NOMO-1 treated with dmso at 0.1 percent for 144 hours (cell line): ENCODE measurements around the gene EFCAB6.

Experiments used
- DNase-seq: peaks from one replicate; lab custom pipeline; 2025; ENCODE audit not compliant: unreplicated experiment; lab: John Stamatoyannopoulos, UW

The EFCAB6 gene

GRCh38 chr22:43830931-43831560 lies 18.9 kb upstream of the EFCAB6 start:
- DNase-seq: no peak

GRCh38 chr22:43829904-43830851 lies 18.1 kb upstream of the EFCAB6 start:
- no peak for DNase-seq

DNA sequence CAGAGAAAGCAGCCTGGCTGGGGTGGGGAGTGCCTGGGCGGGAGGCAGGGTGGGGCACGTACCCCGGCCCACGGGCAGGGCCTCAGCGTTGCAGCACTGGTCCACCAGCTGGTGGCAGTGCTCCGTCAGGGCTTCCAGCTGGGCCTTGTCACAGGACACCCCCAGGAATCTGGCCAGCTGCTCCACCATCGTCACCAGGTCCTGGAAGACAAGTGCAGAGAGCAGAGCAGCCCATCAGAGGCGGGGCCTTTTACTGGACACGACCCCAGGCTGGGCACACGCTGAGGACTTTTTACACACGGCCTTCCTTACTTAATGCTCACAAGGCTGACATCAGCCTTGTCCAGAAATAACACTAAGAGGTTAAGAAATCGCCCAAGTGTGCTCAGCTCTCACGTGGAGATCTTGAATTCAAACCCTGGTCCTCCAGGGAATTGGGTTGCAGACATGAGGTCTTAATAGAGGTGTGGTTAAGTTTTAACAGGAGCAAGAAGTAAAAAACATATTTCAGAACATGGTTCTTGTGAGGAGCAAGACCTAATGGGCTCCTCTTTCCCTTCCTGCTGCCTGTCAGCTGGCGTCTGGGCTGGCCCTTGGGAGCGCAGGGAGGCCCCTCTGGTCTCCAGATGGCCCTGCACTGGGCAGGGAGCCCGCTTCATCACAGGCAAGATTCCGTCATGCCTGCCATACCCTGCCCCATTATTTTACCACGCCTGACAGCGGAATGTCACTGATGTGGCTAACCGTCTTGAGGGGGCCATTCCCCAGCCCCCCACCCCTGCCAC lies 17.1 kb upstream of the EFCAB6 start:
- no peak for DNase-seq

DNA sequence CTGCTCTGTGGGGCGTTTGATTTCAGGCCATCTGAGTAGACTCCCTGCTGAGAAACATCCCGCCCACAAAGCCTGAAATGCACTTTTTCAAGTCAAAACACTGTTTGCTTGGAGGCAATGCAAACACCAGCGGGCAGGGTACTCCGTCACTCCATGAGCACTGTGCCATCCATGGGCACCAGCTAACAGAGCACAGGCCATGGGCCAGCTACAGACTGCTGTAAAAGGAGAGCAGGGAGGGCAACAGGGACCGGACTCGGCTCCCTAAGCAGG lies 16.6 kb upstream of the EFCAB6 start:
- no peak for DNase-seq

- DNase-seq: no peak
Measured at GRCh38 chr22:43827926-43828724, 16.0 kb upstream of the EFCAB6 start.

DNA sequence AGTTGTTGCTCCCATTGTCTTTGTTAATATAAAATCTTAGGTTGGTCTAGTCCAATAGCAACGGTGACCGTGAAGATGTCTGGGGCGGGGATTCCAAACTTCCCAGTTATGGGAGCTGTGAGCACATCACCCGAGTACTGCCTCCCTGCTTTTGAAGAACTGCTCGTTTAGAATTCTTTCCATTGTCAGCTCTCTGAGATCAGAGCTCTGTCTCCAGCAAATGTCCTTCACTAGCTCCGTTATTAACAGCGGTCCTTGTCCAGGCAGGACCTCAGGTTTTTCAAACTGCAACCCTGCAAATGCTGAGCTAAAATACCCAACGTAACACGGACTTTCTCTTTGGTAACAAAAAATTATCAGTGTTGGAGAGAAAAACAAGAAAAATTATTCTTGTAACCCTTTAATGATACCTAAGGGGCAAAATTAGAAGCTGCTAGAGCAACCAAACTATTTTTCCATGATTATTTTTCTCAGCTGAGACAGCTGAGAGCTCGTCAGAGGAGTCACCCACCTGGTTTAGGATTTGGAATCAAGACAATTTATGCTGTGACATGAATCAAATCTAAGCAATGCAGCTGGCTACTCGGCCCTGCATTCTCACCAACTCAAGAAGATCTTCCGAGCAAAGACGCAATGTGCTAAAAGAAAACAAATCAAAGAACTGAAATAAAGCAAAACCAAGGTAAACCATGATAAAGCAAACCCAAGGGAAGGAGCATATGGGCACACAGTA lies 15.1 kb upstream of the EFCAB6 start:
- DNase-seq: no peak

GRCh38 chr22:43826142-43827002 lies 14.3 kb upstream of the EFCAB6 start:
- DNase-seq: no peak

- DNase-seq: no peak
Measured at GRCh38 chr22:43825651-43826050, 13.5 kb upstream of the EFCAB6 start.

DNA sequence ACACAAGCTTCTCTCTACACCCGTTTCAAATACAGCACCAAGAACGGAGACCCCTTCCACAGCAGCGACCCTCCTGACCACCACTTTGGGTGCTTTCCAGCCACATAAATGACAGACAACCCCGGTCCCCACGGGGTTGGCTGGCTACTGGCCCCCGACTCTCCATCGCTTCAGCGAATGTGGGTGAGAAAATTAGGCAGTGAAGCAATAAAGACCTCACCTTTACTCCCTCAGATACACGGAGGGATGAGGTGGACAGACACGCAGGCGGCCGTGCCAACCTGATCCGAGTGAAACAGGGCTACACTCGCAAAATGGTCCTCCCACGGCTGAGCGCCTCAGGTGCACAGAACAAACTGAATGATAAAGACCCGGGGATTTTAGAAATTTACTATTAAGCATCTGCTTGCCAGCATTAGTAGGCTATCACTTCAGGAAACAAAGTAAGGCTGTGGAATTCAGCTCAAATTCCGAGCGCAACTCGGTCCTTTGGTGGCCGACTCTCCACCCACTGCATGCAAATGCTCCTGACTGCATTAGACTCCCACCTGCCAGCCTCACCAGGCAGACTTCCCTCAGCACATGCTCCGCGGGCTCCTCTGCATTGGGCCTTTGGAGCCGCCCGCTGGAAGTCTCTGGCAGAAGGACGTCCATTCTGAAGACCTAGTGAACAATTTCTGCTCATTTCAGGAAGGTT lies 12.8 kb upstream of the EFCAB6 start:
- no peak for DNase-seq

- DNase-seq: no peak
Measured at GRCh38 chr22:43823911-43824665, 12.0 kb upstream of the EFCAB6 start.

DNA sequence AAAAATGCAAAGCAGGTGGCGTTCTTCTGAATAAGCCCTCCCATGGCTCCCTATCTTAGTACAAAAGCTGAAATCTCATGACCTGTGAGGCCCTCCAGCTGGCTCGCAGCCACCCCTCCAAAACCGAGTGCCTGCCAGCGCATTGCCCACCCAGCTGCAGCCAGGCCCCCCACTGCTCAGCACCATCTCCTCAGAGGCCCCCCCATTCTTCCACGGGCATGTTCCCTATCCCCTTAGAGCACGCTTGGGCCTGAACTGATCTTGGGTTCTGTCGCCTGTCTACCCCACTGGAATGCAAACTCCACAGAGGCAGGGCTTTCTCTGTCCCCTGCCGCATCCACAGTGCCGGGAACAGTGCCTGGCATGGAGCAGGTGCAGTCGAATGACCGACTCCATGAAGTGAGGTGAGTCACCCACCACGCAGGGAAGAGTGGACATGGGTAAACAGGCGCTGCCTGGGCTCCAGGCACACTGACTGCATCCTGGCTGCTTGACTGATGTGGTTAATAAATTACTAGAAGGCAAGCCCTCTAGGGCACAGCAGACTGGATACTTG lies 11.3 kb upstream of the EFCAB6 start:
- no peak for DNase-seq

GRCh38 chr22:43821606-43822425 lies 9.7 kb upstream of the EFCAB6 start:
- DNase-seq: no peak

DNA sequence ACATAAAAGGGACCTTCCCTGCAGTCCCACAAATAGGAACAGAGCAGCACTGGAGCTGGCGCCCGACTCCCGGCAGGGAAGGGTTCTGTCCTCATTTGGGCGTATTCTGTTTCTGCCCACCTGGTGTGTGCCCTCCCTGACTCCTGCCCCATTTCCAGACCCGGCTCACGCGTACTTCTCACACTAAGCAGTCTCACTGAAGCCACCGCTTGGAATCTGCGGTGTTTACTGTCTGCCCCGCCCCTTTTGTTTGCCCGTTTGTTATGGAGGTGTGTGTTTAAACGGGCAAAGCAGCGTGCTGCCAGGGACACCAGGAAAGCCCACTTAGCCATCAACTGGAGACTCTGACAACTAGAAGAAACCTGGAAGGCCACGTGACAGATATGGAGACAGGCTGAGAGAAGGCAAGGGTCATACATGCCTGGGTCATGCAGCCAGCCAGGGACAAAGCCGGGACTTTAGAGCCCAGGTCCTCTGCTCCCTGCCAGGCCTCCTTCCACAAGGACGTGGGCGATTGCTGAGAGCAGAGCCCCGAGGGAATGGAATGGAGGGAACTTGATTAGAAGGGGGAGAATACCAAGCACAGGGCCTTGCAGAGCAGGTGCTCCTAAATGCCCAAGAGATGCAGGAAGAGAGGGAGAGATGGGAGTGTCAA lies 8.7 kb upstream of the EFCAB6 start:
- DNase-seq: no peak

DNA sequence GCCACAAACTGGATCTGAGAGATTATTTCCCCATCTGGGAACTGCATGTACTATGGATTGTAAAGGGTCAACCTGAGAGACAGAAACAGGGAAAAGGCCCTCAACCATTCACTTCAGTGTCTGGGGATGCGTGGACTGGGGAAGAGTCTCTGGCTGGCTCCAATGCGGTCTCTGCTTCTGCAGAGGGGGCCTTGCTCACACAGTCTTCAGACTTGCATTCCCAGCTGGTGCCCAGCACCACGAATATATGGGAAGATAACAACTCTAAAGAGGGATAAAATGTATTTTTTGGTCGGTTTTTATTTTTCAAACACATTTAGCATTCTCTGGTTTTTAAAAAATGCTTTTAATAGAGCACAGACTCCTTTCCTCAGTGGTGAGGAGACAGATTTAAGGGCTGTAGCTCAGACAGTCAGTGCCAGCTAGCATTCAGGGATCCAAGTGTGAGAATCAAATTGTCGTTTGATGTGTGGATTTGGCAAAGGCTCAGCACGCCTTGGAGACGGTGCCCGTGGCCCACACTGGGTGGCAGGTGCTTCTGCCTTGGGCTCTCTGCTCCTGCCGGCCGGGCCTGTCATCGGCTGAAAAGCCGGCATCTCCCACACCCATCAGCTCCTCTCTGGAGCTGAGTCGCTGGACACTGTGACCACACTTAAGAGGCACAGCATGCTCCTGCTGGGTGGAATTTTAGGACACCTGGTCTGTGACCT lies 8.0 kb upstream of the EFCAB6 start:
- no peak for DNase-seq

DNA sequence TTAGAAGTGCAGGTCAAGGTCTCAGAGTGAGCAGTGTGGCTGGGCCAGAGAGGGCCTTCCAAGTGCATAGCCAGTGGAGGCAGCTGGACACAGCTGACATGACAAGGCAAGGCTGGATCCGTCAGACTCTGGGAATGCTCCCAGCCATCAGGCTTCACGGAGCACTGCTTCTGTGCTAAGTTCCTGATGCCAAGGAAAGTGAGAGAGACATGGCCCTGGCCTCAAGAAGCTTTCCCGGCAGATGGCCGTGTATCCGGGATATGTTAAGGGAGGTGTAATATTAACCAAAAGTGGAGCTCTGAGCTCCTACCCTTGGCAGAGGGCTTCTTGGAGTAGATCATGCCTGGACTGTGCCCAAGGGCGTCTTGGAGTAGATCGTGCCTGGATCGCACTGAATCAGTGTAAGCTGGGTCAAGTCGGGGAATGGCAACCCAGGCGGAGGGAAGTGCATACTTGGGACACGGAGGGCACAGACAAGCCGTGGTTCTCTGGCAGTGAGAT lies 7.4 kb upstream of the EFCAB6 start:
- DNase-seq: no peak

DNA sequence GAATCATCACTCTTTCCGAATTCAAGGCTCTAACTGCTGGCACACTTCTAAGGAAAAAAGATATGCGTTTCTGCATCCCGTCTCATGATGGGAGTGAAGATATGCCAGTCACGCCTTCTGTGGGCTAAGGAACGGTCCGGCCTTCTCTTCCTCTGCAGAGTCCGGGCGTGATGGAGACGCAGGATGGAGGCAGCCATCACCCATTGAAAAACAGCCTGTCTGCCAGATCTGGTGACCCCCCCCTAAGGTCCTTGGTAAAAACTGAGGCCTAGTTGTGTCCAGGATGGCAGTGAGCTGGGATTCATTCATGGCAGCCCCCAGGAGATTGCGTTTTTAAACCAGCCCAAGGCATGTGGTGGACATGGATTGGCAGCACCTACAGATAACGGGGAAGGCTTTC lies 6.9 kb upstream of the EFCAB6 start:
- no peak for DNase-seq
